WERI-Rb-1 (cell line): ENCODE data around the gene ABCC8.

ENCODE experiments used
- DNase-seq: peaks from one replicate; pipeline ENCODE4 v3.0.0-alpha.2; 2020
- H3K27ac ChIP-seq: fragments of 250-450 bp; sonication (Bioruptor Pico); 2 replicates; pipeline ENCODE4 v1.5.1; 2020; ENCODE audit warnings: mild to moderate bottlenecking, moderate library complexity
- H3K27me3 ChIP-seq: fragments of 250-450 bp; sonication (Bioruptor Pico); 2 replicates; pipeline ENCODE4 v1.5.1; 2021; ENCODE audit warnings: mild to moderate bottlenecking, low read depth, moderate library complexity; ENCODE audit not compliant: insufficient read depth, severe bottlenecking
- H3K36me3 ChIP-seq: fragments of 250-450 bp; sonication (Bioruptor Pico); 2 replicates; pipeline ENCODE4 v1.5.1; 2020; ENCODE audit warnings: mild to moderate bottlenecking, moderate library complexity
- H3K4me3 ChIP-seq: 2 replicates; pipeline ENCODE4 v1.5.1; 2011; ENCODE audit warnings: low read depth, mild to moderate bottlenecking, control low read depth, low read length
- H3K9me3 ChIP-seq: fragments of 250-450 bp; sonication (Bioruptor Pico); 2 replicates; pipeline ENCODE4 v1.5.1; 2021; ENCODE audit warnings: mild to moderate bottlenecking, moderate library complexity; ENCODE audit not compliant: severe bottlenecking
- CTCF ChIP-seq: IDR thresholded peaks from 2 replicates; pipeline ENCODE4 v1.5.1; 2011; ENCODE audit warnings: low read depth, mild to moderate bottlenecking, control low read depth, inconsistent platforms, low read length

The ABCC8 gene

GRCh38 chr11:17477361-17477760, 716 bp upstream of the ABCC8 start:
- H3K27me3 ChIP-seq, result no peaks in the 10 kb centered on the region
- no peak overlapping the region for H3K4me3 ChIP-seq
- no peak for DNase-seq
- TF ChIP-seq CTCF, result no peak
- H3K9me3 ChIP-seq, result no peaks in the 10 kb centered on the region
- H3K27ac ChIP-seq, result no peak overlapping the region
- peaks cover 9% of the 10 kb centered on the region for H3K36me3 ChIP-seq

GRCh38 chr11:17477084-17477333, 364 bp upstream of the ABCC8 start:
- H3K27ac ChIP-seq, result no peak overlapping the region
- H3K9me3 ChIP-seq, result no peaks in the 10 kb centered on the region
- peaks cover 9% of the 10 kb centered on the region for H3K36me3 ChIP-seq
- no peak for TF ChIP-seq CTCF
- no peak overlapping the region for H3K4me3 ChIP-seq
- DNase-seq, result no peak
- no peaks in the 10 kb centered on the region for H3K27me3 ChIP-seq

GRCh38 chr11:17475666-17476316, 854 bp downstream of the ABCC8 start:
- H3K27me3 ChIP-seq, result no peaks in the 10 kb centered on the region
- no peak for TF ChIP-seq CTCF
- H3K36me3 ChIP-seq, result peaks cover 16% of the 10 kb centered on the region
- H3K4me3 ChIP-seq, result peak overlapping the region; percentile 76
- H3K27ac ChIP-seq, result peak overlapping the region; percentile 36; the same call in 1 of the 2 replicates
- no peaks in the 10 kb centered on the region for H3K9me3 ChIP-seq
- DNase-seq, result peak; percentile 45

GRCh38 chr11:17473071-17473744, 3.4 kb downstream of the ABCC8 start:
- peak; percentile 86 for DNase-seq
- peak; percentile 87 for TF ChIP-seq CTCF
- Histone ChIP-seq H3K27me3 (no peaks in the 10 kb centered on the region), H3K4me3 (0 out of 2 replicates have a peak overlapping the region, but pooled peaks have one; percentile 9), H3K27ac (peak overlapping the region; percentile 76), H3K9me3 (no peaks in the 10 kb centered on the region), H3K36me3 (peaks cover 37% of the 10 kb centered on the region)

GRCh38 chr11:17472467-17472866, 4.2 kb downstream of the ABCC8 start:
- Histone ChIP-seq H3K27ac (peak overlapping the region; percentile 76), H3K4me3 (0 out of 2 replicates have a peak overlapping the region, but pooled peaks have one; percentile 9), H3K9me3 (no peaks in the 10 kb centered on the region), H3K27me3 (no peaks in the 10 kb centered on the region), H3K36me3 (peaks cover 43% of the 10 kb centered on the region)
- peak; percentile 52 for DNase-seq
- no peak for TF ChIP-seq CTCF
